ENCODE data around the gene UHRF1.
"Not testable (repeated sequence)": the region's sequence is repeated elsewhere in the genome, so short reads cannot be mapped to it uniquely, and the experiment has no call there.

Gene UHRF1

GRCh38 chr19:4939466-4939865, 30.2 kb downstream of the UHRF1 start:
- TF ChIP-seq CTCF (conservative IDR thresholded peaks at IDR 0.05; ENCODE audit: control insufficient read depth, insufficient read depth, low read depth, low read length): no peak
- H3K4me3 ChIP-seq (ENCODE audit: control insufficient read depth, low read depth, low read length): no peak overlapping the region
- DNase-seq (ENCODE audit: low read depth): no peak

GRCh38 chr19:4941638-4942169, 32.4 kb downstream of the UHRF1 start:
- not testable (repeated sequence) for DNase-seq (ENCODE audit: low read depth); H3K4me3 ChIP-seq (ENCODE audit: control insufficient read depth, low read depth, low read length)

GRCh38 chr19:4950650-4951049, 41.3 kb downstream of the UHRF1 start:
- not testable (repeated sequence) for H3K4me3 ChIP-seq (ENCODE audit: control insufficient read depth, low read depth, low read length); DNase-seq (ENCODE audit: low read depth)

- no peak for TF ChIP-seq CTCF (conservative IDR thresholded peaks at IDR 0.05; ENCODE audit: control insufficient read depth, insufficient read depth, low read depth, low read length)
- H3K4me3 ChIP-seq (ENCODE audit: control insufficient read depth, low read depth, low read length): no peak overlapping the region
- DNase-seq (ENCODE audit: low read depth): no peak
These were observed 42.4 kb downstream of the UHRF1 start for GRCh38 chr19:4951656-4952055.

- H3K4me3 ChIP-seq (ENCODE audit: control insufficient read depth, low read depth, low read length): no peak overlapping the region
- DNase-seq (ENCODE audit: low read depth): no peak
- TF ChIP-seq CTCF (conservative IDR thresholded peaks at IDR 0.05; ENCODE audit: control insufficient read depth, insufficient read depth, low read depth, low read length): no peak
These were observed 43.6 kb downstream of the UHRF1 start for GRCh38 chr19:4952945-4953344.

- DNase-seq (ENCODE audit: low read depth); H3K4me3 ChIP-seq (ENCODE audit: control insufficient read depth, low read depth, low read length): not testable (repeated sequence)
These were observed 45.2 kb downstream of the UHRF1 start for GRCh38 chr19:4954320-4955149.

- no peak for TF ChIP-seq CTCF (conservative IDR thresholded peaks at IDR 0.05; ENCODE audit: control insufficient read depth, insufficient read depth, low read depth, low read length)
- no peak for DNase-seq (ENCODE audit: low read depth)
- H3K4me3 ChIP-seq (ENCODE audit: control insufficient read depth, low read depth, low read length): no peak overlapping the region
These were observed 46.0 kb downstream of the UHRF1 start for GRCh38 chr19:4955274-4955673.

- no peak for TF ChIP-seq CTCF (conservative IDR thresholded peaks at IDR 0.05; ENCODE audit: control insufficient read depth, insufficient read depth, low read depth, low read length)
- no peak overlapping the region for H3K4me3 ChIP-seq (ENCODE audit: control insufficient read depth, low read depth, low read length)
- DNase-seq (ENCODE audit: low read depth): no peak
These were observed 48.7 kb downstream of the UHRF1 start for GRCh38 chr19:4957981-4958380.

All from fibroblast of mammary gland (primary cell).